ENCODE measurements around the gene FAM204A. TPM values are rescaled to one million over a fixed set of nuclear protein-coding genes. Genes with fewer than 3 reads are reported as not detected.

Gene FAM204A
- total RNA-seq, 1 experiment from 2014 or later = 27.3 TPM

DNA sequence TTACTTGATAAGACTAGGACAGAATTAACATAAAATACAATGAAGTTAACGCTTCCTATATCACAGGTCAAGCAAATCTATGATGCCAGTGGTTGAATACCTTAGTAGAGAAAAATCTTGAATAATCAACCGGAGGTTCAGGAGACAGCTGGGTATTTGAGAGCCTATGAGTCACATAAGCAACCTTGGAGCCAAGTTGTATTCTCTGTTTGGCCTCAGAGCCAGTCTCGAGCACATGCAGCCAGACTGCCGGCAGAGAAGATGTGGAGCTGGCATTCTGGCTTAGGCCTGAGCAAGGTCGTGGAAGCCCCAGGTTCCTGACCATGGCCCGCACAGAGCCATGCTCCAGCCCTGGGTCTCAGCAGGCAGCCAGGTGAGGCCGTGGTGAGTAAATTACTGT, 90.3 kb downstream of the FAM204A start:
- BruUV-seq (replicated peaks) = no TSS peak
- H3K79me2 ChIP-seq (ENCODE audit: low read length) = no peaks in the 10 kb centered on the region
- H4K20me1 ChIP-seq (ENCODE audit: low read length) = no peaks in the 10 kb centered on the region
- H3K4me1 ChIP-seq (ENCODE audit: insufficient read depth, low read length) = no peaks in the 10 kb centered on the region
- intact Hi-C loops (cut with micrococcal nuclease) = loop anchor here (10.0 kb wide), 1 partner anchor 173 kb away; no protein-coding TSS in a partner anchor
- no peak for TF ChIP-seq EZH2phosphoT487 (IDR thresholded peaks at IDR 0.05; ENCODE audit: borderline replicate concordance, low read length)
- TF ChIP-seq EZH2 (IDR thresholded peaks at IDR 0.05; ENCODE audit: low read length, unreplicated experiment) = no peak
- no peak for TF ChIP-seq CTCF (conservative IDR thresholded peaks at IDR 0.05; ENCODE audit: low read depth, low read length)
- H3K4me3 ChIP-seq (ENCODE audit: low read length) = no peak overlapping the region
- H3F3A ChIP-seq (ENCODE audit: low read length, unreplicated experiment) = no peaks in the 10 kb centered on the region
- H3K4me2 ChIP-seq (ENCODE audit: low read length) = no peak overlapping the region
- no peak overlapping the region for H3K9ac ChIP-seq (ENCODE audit: low read length)
- H3K9me2 ChIP-seq (replicated peaks; ENCODE audit: low read length) = no peaks in the 10 kb centered on the region
- H3K9me3 ChIP-seq (ENCODE audit: low read length) = no peaks in the 10 kb centered on the region
- ATAC-seq = no peak
- H3K27me3 ChIP-seq (ENCODE audit: low read length) = peaks cover 86% of the 10 kb centered on the region
- no peaks in the 10 kb centered on the region for H3K36me3 ChIP-seq (ENCODE audit: low read depth, low read length)
- no peak overlapping the region for H2AFZ ChIP-seq (ENCODE audit: low read length)
- POLR2A ChIA-PET (ENCODE audit: unreplicated experiment) = no interaction called here
- CTCF ChIA-PET = interaction anchor here (0.6 kb wide), 1 partner anchor 10 kb away, joined by 4 read pairs; no protein-coding TSS in a partner anchor
- peak; percentile 20 for DNase-seq
- no peak overlapping the region for H3K27ac ChIP-seq (ENCODE audit: low read length)

GRCh38 chr10:118249714-118250113, 92.4 kb downstream of the FAM204A start:
- H3K9me2 ChIP-seq (replicated peaks; ENCODE audit: low read length) = no peaks in the 10 kb centered on the region
- DNase-seq (no peak), ATAC-seq (no peak)
- no peaks in the 10 kb centered on the region for H3K4me1 ChIP-seq (ENCODE audit: insufficient read depth, low read length)
- no peaks in the 10 kb centered on the region for H3K9me3 ChIP-seq (ENCODE audit: low read length)
- no peak overlapping the region for H2AFZ ChIP-seq (ENCODE audit: low read length)
- POLR2A ChIA-PET (ENCODE audit: unreplicated experiment) = no interaction called here
- no peaks in the 10 kb centered on the region for H3K36me3 ChIP-seq (ENCODE audit: low read depth, low read length)
- H3F3A ChIP-seq (ENCODE audit: low read length, unreplicated experiment) = no peaks in the 10 kb centered on the region
- no peak overlapping the region for H3K4me2 ChIP-seq (ENCODE audit: low read length)
- intact Hi-C loops (cut with micrococcal nuclease) = loop anchor here (10.0 kb wide), 1 partner anchor 175 kb away; no protein-coding TSS in a partner anchor
- peaks cover 74% of the 10 kb centered on the region for H3K27me3 ChIP-seq (ENCODE audit: low read length)
- H3K79me2 ChIP-seq (ENCODE audit: low read length) = no peaks in the 10 kb centered on the region
- CTCF ChIA-PET = no interaction called here
- no peak overlapping the region for H3K4me3 ChIP-seq (ENCODE audit: low read length)
- no peak overlapping the region for H3K27ac ChIP-seq (ENCODE audit: low read length)
- no peaks in the 10 kb centered on the region for H4K20me1 ChIP-seq (ENCODE audit: low read length)
- TF ChIP-seq CTCF (conservative IDR thresholded peaks at IDR 0.05; ENCODE audit: low read depth, low read length) = no peak
- H3K9ac ChIP-seq (ENCODE audit: low read length) = no peak overlapping the region
- no TSS peak for BruUV-seq (replicated peaks)
